Suprapubic skin (tissue), 4 donors: ENCODE results near the gene SNX21.

Experiments
- EP300 ChIP-seq: sonication (generic); formaldehyde crosslinking; IDR thresholded peaks from one replicate; pipeline ENCODE4 v1.6.1; 2017; ENCODE audit warnings: antibody characterized with exemption
- POLR2A ChIP-seq, 2 donors: fragments of 450-650 bp; IDR thresholded peaks; one replicate each; pipeline ENCODE4 v1.6.1; 2017; ENCODE audit warnings: antibody characterized with exemption in 2 of 2, mild to moderate bottlenecking in 2 of 2, moderate library complexity in 2 of 2
- POLR2AphosphoS5 ChIP-seq, 3 donors: sonication (generic); formaldehyde crosslinking; IDR thresholded peaks; one replicate each; pipeline ENCODE4 v1.6.1; 2017; ENCODE audit warnings: antibody characterized with exemption in 3 of 3
- TF ChIP-seq, protein P1 (sequence below), 2 donors: fragments of 200-600 bp in 1 of 2; fragments of 450-650 bp in 1 of 2; sonication (generic) in 1 of 2; IDR thresholded peaks; one replicate each; pipeline ENCODE4 v1.5.1; 2016 to 2019; ENCODE audit warnings: antibody characterized with exemption in 2 of 2, mild to moderate bottlenecking in 1 of 2, moderate library complexity in 1 of 2

DNA sequence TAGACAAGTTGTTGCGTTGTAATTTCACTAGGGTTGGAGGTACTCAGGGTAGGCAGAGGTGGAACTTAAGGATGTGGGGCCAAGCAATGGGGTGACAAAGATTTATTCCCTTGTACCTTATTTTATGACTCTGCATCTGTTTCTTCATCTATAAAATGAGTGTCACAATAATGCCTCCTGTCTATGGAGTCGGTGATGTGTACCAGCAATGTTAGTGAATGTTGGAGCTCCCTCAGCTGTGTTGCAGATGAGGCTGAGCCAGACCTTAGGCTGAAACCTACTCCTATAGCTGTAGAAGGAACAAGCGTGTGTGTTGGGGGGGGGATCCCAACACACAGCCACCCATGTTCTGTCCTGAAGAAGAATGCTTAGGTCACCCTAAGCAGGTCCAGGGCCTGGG is 16.6 kb upstream of the SNX21 start:
- TF ChIP-seq, protein P1, sequence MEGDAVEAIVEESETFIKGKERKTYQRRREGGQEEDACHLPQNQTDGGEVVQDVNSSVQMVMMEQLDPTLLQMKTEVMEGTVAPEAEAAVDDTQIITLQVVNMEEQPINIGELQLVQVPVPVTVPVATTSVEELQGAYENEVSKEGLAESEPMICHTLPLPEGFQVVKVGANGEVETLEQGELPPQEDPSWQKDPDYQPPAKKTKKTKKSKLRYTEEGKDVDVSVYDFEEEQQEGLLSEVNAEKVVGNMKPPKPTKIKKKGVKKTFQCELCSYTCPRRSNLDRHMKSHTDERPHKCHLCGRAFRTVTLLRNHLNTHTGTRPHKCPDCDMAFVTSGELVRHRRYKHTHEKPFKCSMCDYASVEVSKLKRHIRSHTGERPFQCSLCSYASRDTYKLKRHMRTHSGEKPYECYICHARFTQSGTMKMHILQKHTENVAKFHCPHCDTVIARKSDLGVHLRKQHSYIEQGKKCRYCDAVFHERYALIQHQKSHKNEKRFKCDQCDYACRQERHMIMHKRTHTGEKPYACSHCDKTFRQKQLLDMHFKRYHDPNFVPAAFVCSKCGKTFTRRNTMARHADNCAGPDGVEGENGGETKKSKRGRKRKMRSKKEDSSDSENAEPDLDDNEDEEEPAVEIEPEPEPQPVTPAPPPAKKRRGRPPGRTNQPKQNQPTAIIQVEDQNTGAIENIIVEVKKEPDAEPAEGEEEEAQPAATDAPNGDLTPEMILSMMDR (IDR thresholded peaks at IDR 0.05), result no peak
- TF ChIP-seq POLR2AphosphoS5 (IDR thresholded peaks at IDR 0.05) (no peak), POLR2A (IDR thresholded peaks at IDR 0.05) (no peak), EP300 (no peak)
